HG02798 (cell line): ENCODE measurements around the gene UPP2.

Source experiments
- ATAC-seq: cut with Tn5 transposase; IDR thresholded peaks from one replicate; pipeline ENCODE4 v1.9.1; 2021; ENCODE audit warnings: mild to moderate bottlenecking; ENCODE audit not compliant: unreplicated experiment, poor library complexity

Gene UPP2

DNA sequence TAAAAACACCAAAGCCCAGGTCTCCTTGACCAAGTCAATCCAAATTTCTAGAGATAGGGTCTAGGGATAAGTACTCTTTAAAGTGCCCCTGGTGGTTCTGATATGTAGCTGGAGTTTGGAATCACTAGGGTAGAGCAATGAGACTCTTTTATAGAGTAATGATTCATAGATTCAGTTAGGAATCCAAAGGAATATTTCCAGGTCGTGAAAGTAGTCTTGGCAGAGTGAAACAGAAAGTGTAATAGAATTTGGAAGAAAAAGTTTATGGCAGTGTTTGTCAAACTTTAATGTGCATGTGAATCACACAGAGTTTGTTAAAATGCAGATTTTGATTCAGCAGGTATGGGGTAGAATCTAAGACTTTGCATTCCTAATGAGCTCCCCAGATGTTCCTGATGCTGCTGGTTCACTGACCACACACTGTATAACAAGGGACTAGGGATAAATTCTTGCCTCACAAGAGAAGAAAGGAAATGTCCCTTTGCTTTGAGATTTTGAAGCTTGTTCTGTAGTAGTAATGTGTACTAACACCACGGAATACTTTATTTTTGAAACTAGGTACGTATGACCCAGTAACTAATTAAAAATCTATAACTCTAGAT is 1.8 kb downstream of the UPP2 start:
- no peak for ATAC-seq

DNA sequence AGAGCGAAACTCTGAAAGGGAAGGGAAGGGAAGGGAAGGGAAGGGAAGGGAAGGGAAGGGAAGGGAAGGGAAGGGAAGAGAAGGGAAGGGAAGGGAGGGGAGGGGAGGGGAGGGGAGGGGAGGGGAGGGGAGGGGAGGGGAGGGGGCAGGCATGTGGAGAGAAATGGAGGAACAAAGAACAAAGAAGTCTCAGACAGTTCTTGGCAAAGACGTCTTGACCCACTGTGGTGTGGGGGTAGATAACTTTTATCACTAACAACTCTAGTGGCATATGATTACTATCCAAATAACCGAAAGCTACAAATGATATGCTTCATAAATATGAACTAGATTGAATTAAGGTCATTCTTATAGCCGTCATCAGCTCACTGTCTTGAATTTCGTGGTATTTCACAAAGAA is 3.2 kb downstream of the UPP2 start:
- no peak for ATAC-seq

DNA sequence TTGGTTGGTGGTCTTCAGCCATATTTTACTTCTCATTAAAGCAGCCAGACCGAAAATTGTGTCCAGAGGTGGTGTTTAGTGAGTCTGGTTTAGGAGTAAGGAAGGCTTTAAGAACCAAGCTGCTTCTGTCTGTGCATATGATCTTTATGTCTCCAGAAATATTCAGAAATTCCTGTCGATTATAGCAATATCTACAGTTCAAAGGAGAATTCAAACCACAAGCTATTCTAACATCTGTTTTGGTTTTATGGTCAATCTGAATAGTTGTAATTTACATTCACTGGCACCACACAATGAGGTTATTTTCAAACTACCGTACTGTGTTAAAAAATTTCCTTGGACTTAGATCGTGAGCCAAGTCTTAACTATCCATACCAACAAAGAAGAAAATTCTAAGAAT is 11.3 kb downstream of the UPP2 start:
- no peak for ATAC-seq

DNA sequence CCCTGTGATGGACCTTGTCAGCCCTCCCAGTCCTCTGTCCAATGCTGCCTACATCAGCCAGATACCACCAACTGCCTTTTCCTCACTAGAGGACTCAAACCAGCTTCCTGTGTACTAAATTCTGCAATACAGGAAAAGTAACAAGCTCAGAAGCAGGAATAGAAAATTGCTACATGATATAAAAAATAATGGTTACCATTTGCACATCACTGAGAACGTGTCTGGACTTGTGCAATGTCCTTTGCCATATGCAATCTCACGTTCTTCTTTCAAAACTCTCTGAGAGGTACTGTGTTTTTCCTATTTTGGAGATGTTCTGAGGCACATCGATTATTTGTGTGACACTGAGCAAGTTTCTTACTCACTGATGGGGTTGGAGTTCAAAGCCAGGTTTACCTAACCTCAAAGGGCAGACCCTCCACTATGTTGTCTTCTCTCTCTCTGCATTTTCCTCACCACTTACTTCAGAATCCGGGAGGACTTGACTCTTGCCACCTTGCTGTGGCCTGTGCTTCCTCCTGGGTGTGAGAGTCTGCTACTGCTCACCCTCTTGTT is 12.1 kb downstream of the UPP2 start:
- no peak for ATAC-seq

DNA sequence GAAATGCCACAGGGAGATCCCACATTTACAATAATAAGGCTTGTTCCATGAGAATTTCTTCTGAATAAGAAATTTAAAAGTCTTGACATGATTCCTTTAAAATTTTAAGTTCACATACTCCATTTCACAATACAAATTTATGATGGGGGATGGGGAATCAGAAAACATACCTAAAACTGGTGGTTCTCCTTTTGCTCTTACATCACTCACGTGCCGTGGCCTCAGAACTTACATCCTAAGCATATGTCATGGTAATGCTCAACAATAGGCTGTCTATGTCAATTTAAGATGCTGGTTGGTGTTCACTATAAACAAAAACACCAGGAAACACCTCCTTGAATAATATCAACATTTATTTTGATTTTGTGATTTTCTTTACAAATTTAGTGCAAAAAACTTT is 12.8 kb downstream of the UPP2 start:
- no peak for ATAC-seq

DNA sequence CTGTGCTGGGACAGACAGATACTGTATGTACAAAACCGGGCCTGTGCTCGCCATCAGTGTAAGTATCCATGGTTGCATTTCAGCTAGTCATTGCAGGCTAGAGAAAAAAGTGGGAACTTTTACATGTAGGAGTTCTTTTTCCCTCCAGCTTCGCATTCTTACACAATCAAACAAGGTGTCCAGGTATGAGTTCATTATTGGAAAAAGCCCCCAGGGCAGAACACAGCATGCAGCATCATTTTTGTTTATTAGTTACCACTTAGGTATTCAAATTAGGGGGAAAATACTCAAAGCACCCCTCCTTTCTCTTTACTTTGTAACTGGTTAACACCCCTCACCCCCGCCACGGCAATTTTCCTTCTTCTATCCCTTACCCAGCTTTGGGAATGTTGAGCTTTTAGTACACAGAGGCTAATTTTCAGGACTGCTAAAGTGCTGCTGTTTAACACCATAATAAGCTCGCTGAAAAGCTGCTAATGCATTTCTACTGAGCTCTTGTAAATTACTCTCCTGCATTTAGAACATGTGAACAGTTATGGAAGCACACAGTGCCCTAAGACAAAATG is 13.6 kb downstream of the UPP2 start:
- no peak for ATAC-seq

DNA sequence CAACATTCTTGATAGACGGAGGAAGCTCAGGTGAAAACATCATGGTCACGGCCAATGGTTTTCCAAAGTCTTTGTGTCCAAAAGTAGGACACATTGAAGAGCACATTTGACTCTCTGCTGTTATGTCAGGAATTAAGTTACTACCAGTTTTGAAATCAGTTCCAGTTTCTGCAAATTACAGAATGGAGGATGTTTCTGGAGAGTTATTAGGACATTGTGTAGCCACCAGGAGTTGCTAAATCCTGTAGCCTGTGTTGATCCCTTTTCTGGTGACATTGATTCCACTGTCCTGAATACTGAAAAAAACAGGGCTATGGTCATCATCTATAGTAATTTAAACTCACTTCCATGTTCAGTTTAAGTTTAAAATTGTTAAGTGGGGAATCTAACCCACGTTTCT is 15.3 kb downstream of the UPP2 start:
- no peak for ATAC-seq

DNA sequence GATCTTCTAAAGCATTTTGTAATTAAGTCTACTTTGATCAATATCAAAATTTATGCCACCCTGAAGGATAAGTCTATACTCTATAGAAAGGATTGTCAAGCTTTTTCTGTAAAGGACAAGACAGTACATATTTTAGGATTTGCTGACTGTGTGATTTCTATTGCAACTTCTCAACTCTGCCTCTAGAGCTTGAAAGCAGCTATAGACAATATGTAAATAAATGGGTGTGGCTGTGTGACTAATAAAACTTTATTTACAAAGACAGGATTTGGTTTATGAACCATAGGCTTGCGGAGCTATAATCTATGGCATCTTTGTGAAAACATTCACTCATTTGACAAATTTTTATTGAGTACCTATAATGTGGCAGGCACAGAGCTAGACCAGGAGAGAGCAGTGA is 18.4 kb downstream of the UPP2 start:
- no peak for ATAC-seq

DNA sequence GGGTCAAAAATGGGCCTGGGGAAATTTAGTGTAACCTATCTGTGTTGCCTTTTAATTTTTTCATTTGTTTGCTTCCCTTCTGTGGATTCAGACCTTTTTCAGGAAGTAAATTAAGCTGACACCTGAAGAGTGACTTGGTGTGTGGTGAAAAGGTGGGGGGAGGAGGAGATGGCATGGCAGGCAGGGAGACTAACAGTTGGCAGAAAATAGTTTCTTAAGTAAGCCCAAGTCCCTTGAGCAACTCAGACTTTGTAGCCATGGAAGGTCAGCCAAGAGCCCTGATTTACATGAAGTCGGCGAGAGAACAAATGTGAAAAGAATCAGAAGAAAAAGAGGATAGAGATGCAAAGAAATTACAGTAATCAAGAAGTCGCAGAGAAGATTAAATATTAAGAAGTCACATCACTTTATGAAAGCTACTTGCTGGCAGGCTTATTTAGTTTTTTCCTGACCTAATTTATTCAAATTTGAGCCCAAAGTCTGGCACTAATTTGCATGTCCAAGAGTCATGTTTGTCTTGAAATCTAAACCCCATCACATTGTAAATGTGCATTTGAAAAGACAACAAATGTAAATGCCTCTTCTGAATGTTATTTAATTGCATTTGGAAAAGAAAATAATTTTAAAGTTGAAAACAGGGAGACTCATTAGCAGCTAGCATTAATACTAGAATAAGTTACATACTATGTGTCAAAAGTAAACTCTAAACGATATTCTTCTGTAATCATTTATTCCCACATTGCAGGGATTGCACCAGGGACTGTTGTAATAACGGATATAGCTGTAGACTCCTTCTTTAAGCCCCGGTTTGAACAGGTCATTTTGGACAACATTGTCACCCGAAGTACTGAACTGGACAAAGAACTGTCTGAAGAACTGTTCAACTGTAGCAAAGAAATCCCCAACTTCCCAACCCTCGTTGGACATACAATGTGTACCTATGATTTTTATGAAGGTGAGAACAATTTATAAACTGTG is 19.3 kb downstream of the UPP2 start:
- ATAC-seq = no peak

DNA sequence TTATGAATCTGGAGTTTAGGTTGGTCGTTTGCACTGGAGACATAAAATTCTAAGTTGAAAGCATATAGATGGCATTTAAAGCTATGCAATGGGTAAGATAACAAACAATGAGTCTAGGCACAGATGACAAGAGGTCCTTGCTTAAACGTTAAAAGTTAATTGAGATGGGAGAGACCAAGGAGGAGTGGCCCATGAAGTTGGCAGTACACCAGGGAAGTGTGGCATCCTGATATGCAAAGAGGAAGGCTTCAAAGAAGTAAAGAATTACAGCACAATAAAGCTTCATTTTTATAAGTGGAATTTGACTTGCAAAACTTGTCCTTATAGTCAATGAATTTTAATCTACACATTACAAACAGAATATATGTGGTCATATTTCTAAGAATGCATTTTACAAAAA is 23.2 kb downstream of the UPP2 start:
- no peak for ATAC-seq

DNA sequence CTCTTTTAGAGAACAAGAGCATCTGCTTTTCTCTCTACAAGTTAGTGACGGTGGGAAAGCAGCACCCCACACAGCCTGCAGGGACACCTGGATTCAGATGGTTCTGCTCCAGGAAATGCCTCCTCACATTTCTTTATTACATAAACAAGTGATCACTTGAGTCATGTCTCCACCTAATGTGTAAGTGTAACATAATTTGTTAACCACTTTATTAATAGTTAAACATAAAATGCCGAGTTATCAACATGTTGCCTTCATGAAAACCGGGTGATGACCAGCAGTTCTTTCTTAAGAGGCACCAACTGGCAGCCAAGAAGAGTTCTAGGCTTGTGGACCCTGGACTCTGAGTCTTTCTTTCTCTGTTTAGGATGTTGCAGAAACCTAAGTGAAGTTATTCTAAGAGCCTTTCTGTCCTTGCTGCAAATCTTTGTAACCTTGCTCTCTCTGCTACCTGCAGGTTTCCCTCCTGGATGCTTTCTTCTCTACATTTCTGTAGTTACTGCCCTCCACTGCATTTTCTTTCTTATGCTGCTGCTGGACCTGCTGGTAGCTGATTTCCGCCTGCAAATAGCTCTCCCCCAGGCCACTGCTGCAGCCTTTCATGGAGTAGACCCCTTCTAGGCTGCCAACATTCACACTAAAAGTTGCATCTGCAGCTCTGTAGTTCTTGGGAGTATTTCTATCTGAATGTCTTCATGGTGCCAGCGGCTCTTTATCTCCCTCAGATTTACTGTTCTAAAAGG is 24.3 kb downstream of the UPP2 start:
- ATAC-seq = no peak

DNA sequence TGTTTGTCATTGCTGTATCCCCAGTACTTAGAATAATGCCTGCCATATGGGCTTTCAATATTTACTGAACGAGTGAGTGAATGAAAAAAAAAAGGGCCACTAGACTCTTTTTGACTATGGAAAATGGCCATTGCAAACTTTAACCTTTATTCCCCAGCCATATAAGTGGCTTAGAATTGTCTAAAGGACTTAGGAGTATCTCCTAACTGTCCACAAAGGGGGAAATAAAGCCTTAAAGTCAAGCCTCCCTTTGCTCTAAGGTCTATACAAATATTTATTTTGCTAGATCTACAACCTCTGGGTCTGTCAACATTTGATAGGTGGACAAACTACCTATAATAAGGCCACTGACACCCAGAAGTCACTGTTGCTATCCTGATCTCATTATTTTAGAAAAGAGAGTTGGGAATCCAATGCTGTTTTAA is 25.7 kb downstream of the UPP2 start:
- ATAC-seq = no peak

DNA sequence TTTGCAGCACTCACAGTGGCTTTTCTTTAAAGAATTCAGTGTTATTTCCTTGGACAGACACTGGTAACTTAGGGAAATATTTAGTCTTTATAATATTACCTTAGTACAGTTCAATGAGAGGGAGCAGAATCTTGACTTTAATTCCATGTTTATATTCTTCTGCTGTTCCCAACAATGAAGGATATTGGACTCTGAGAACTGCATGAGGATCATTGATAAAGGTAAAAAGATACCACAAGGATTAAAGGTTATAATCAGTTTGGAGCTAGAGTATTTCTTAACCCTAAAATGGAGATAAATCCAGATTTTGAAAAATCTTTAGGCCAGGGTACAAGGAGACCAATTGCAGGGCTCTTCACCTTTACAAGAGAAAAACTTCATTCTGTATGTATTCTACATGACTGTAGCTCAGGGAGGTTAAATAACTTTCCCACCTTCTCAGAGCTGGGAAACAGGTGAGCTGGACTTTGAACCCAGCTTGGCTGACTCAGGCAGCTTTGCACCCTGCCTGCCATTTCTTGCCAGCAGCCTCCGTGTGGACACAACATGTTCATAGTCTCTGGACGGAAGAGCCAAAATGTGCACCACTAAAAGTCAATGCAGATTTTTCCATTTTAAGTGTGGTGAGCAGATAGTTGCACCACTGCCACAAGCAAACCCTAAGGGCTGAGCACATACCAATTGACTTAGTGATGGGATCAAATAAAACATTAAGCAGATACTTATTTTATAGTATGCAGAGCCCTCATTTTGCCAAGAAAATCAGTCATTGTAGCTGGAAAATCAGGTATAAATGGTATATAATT is 26.7 kb downstream of the UPP2 start:
- ATAC-seq = no peak

DNA sequence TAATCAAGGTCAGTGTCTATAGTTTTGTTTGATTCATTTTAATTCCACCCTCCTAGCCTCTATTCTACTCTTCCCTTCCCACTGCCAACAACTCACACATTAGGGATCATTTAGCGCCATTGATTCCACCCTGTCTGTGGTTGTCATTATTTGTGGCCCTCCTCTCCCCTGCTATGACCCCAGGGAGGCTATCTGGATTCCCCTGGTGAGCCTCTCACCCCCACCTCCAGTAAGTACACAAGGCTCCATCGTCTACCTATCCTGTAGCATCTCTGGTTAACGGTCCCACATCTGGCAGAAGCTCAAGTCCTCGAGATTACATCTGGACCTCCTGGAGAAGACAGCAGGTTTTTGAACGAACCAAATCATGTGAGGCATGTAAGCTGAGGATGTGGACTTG is 27.4 kb downstream of the UPP2 start:
- no peak for ATAC-seq

DNA sequence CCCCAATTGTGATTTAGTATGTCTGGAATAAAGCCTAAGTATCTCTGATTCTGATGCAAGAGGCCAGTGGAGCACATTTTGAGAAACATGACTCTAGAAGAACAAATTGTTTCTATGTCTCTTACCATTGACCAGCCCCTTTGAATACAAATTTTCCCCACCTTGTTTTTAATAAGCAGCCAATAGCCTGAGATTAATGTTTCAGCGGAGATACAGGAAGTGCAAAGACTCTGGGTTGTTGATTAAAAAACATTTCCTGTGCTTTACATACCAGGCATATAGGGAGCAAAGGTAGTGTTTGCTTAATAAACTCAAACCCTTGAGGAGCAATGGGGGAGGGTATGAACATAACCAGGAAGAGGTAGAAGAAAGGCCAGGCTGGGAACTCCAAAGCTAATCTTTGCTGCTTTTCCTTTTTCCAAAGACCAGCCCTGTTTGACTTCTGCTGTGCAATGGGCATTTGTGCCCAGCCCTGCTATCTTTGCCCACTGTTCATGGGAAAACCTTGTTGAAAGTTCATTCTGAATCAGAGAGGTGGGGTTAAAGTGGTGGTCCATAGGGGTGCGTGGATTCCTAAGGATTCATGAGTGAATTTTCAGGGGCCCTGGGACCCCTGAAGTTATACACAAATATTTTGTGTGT is 29.3 kb downstream of the UPP2 start:
- no peak for ATAC-seq

DNA sequence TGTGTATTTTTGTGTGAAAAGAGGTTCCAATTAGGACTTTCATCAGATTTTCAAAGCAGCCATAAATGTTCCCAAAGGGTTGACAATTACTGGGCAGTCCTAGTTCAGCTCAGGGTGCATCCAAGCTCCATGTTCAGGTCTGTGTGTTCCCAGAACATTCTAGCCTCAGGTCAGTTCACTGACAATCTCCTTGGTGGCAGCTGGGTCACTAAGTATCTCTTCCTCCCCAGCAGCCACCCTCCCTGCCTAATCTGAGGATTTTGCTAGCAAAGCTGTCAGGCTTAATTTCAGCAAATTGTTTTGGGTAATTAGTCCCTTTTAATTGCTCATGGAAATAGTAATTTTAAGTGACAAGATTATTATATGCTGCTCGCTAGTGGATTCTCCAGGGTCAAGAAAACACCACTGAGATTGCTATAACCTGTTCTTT is 29.8 kb downstream of the UPP2 start:
- ATAC-seq = no peak

DNA sequence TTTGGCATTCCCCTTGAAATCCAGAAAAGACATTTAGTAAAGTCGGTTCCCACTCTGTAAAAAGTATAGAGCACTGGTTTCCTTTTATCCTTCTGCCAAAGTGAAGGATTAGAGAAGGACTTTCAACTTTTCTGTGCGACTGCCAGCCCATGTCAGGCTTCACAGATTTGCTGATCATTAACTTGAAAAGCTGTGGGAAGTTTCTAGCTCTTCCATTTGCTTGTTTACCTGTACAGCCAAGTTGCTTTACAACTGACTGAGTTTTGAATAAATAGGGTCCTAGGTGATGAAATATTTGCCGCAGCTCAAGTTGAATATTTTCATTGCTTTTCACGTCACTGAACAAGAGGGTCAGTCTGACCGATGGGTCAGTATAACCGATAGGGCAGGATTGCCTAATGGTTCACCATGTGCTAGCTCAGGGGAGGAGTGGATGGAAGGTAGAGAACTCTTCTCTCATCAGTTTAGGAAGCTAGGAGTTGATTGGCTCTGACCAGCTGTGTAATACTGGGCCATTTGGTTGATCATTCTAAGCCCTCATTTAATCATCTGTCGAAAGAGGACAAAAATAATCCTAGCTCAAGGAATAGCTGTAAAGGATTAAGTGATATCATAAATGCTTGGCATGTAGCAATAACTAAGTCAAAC is 30.4 kb downstream of the UPP2 start:
- no peak for ATAC-seq

DNA sequence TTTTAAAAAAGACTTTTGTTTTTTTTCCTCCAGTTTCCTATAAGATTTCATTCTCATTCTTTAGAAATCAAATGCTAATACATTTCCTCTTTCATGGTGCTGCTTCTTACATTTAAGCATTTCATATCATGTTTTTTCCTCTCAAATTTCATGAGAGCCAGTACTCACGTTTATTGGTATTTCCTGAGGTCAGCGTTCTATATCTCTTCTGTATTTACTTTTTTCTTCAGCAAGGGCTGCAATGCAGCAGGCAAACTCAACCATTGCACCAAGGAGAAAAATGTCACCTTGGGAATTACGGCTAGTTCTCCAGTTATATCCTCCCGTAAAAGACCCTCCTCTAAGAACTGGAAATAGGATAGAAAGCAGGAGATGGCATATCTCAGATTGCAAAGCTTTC is 32.4 kb downstream of the UPP2 start:
- no peak for ATAC-seq

DNA sequence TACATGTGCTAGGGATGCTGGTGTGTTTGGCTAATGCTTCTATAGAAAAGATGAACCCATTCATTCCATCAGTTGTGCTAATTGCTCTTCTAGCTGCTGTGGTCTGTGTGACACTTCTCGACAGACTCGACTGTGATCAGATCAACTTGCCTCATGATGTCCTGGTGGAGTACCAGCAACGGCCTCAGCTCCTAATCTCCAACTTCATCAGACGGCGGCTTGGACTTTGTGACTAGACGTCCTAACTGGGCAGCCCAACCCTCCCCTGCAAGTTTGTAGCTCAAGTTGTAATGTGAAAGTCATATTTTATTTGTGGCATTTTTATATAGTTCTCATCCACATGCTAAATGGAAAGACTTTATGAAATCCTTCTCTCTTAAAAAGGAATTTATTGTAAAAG is 33.0 kb downstream of the UPP2 start:
- ATAC-seq = no peak
